Measurements from ENCODE around the gene ZNF678.

DNA sequence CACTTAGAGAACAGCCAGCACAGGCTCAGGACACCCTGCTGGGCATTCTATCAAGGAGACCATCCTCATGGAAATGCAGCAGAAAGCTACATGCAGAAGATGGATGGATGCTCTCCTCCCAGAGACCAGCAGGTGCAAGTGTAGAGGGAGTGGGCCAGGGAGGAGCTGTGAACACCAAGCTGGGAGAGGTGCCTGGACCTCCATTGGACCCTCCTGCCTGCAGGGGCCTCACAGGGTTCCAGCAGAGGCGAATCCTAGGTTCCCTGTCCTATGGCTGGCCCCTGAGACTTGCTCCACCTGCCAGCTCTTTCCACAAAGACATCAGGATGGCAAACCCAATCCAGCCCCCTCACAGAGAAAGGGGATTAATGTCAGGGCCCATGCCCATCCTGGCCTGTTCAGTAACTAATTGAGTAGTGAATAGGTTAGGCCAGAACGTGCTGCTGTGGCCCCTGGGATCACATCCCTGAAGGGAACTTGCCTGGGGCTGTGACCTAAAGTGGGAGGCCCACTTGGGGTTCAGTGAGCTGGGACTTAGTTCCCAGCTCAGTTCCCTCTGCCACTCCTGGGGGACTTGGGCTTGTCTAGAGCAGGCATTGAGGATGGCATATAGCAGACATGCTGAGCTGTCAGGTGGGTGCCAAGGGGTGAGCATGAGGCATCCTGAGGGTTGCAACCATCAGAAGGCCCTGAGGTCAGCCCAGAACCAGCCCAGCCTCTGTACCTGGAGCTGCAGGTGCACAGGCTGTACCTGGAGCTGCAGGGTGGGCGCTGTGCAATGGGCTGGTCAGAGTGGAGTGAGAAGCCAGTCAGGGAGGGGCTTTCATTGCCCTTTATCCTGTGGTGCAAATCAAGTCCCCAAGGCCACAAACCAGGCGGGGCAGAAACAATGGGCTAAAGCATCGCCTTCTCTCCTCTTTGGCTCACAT, 22.9 kb upstream of the ZNF678 start:
- TF ChIP-seq POLR2A (IDR thresholded peaks at IDR 0.05): no peak
- TF ChIP-seq, protein P1, sequence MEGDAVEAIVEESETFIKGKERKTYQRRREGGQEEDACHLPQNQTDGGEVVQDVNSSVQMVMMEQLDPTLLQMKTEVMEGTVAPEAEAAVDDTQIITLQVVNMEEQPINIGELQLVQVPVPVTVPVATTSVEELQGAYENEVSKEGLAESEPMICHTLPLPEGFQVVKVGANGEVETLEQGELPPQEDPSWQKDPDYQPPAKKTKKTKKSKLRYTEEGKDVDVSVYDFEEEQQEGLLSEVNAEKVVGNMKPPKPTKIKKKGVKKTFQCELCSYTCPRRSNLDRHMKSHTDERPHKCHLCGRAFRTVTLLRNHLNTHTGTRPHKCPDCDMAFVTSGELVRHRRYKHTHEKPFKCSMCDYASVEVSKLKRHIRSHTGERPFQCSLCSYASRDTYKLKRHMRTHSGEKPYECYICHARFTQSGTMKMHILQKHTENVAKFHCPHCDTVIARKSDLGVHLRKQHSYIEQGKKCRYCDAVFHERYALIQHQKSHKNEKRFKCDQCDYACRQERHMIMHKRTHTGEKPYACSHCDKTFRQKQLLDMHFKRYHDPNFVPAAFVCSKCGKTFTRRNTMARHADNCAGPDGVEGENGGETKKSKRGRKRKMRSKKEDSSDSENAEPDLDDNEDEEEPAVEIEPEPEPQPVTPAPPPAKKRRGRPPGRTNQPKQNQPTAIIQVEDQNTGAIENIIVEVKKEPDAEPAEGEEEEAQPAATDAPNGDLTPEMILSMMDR (IDR thresholded peaks at IDR 0.05): no peak

Measured in gastroesophageal sphincter (tissue), 3 donors.